GM23338 (cell line): ENCODE results near the gene RSAD1. TPM values are rescaled to one million over a fixed set of nuclear protein-coding genes. Genes with fewer than 3 reads are reported as not detected.

Source experiments
- ATAC-seq: fragments of 200-7000 bp; cut with Tn5 transposase; 3 replicates; pipeline ENCODE4 v1.9.1; 2020
- DNase-seq: peaks from one replicate; pipeline ENCODE4 v3.0.0-alpha.2; 2015; ENCODE audit warnings: low spot score
- H2AFZ ChIP-seq: fragments of 200-600 bp; sonication (generic); 2 replicates; pipeline ENCODE4 v1.8.0; 2016; ENCODE audit warnings: antibody characterized with exemption, mild to moderate bottlenecking, moderate library complexity
- H3F3A ChIP-seq: fragments of 200-600 bp; sonication (generic); replicated peaks from 2 replicates; pipeline ENCODE4 v1.8.0; 2017; ENCODE audit warnings: antibody characterized with exemption, mixed run types, low read depth
- H3K27ac ChIP-seq: fragments of 200-600 bp; sonication (generic); 2 replicates; pipeline ENCODE4 v1.6.1; 2016; ENCODE audit warnings: low read depth
- H3K27me3 ChIP-seq: fragments of 200-600 bp; sonication (generic); 2 replicates; pipeline ENCODE4 v1.8.0; 2016; ENCODE audit warnings: mild to moderate bottlenecking, mixed run types, moderate library complexity; ENCODE audit not compliant: insufficient read depth
- H3K36me3 ChIP-seq: fragments of 200-600 bp; sonication (generic); 2 replicates; pipeline ENCODE4 v1.8.0; 2016; ENCODE audit warnings: mild to moderate bottlenecking; ENCODE audit not compliant: insufficient read depth
- H3K4me1 ChIP-seq: fragments of 200-600 bp; sonication (generic); 2 replicates; pipeline ENCODE4 v1.8.0; 2016; ENCODE audit warnings: mild to moderate bottlenecking, moderate library complexity; ENCODE audit not compliant: insufficient read depth
- H3K4me2 ChIP-seq: fragments of 200-600 bp; sonication (generic); 2 replicates; pipeline ENCODE4 v1.7.1; 2017; ENCODE audit warnings: mixed run types
- H3K4me3 ChIP-seq: fragments of 200-600 bp; sonication (generic); 2 replicates; pipeline ENCODE4 v1.6.1; 2016; ENCODE audit warnings: mixed run types
- H3K79me2 ChIP-seq: fragments of 200-600 bp; sonication (generic); replicated peaks from 2 replicates; pipeline ENCODE4 v1.8.0; 2017; ENCODE audit warnings: mild to moderate bottlenecking; ENCODE audit not compliant: insufficient read depth
- H3K9me2 ChIP-seq: fragments of 200-600 bp; sonication (generic); 2 replicates; pipeline ENCODE4 v1.8.0; 2017; ENCODE audit not compliant: insufficient read depth
- H4K20me1 ChIP-seq: fragments of 200-600 bp; sonication (generic); replicated peaks from 2 replicates; pipeline ENCODE4 v1.8.0; 2017; ENCODE audit warnings: mild to moderate bottlenecking; ENCODE audit not compliant: insufficient read depth
- H3K27ac Mint-ChIP-seq: 2 replicates; pipeline ENCODE4 v1.8.0; 2020; ENCODE audit warnings: inconsistent platforms, mild to moderate bottlenecking, moderate library complexity, mixed read lengths
- H3K27me3 Mint-ChIP-seq: 3 replicates; pipeline ENCODE4 v1.8.0; 2022; ENCODE audit warnings: low read depth, mild to moderate bottlenecking, moderate library complexity, mixed read lengths, inconsistent platforms; ENCODE audit not compliant: insufficient read depth, poor library complexity
- H3K36me3 Mint-ChIP-seq: 3 replicates; pipeline ENCODE4 v1.8.0; 2021; ENCODE audit warnings: low read depth, mild to moderate bottlenecking, inconsistent platforms, moderate library complexity, mixed read lengths
- H3K4me1 Mint-ChIP-seq: 3 replicates; pipeline ENCODE4 v1.8.0; 2020; ENCODE audit warnings: mild to moderate bottlenecking, inconsistent platforms, mixed read lengths
- H3K4me3 Mint-ChIP-seq: 3 replicates; pipeline ENCODE4 v1.8.0; 2021; ENCODE audit warnings: moderate library complexity, mild to moderate bottlenecking, inconsistent platforms, mixed read lengths
- H3K9me3 Mint-ChIP-seq: 3 replicates; pipeline ENCODE4 v1.8.0; 2020; ENCODE audit warnings: moderate library complexity, mild to moderate bottlenecking, inconsistent platforms, mixed read lengths
- CREB1 ChIP-seq: fragments of 250-450 bp; sonication (Bioruptor Pico); IDR thresholded peaks from 2 replicates; pipeline ENCODE4 v1.5.0; 2020; ENCODE audit warnings: low read depth, mild to moderate bottlenecking, moderate library complexity
- CTCF ChIP-seq, 2 experiments: fragments of 200-600 bp in 1 of 2; sonication (generic) in 1 of 2; conservative IDR thresholded peaks; 2 replicates each; pipeline versions ENCODE4 v1.5.1 to v1.6.1; 2016 to 2017; ENCODE audit warnings: antibody characterized with exemption in 2 of 2, low read depth in 2 of 2, mild to moderate bottlenecking in 2 of 2, moderate library complexity in 1 of 2
- ETS1 ChIP-seq: IDR thresholded peaks from 2 replicates; pipeline ENCODE4 v1.6.1; 2016; ENCODE audit warnings: antibody characterized with exemption
- EZH2 ChIP-seq: fragments of 200-600 bp; sonication (generic); IDR thresholded peaks from one replicate; pipeline ENCODE4 v1.8.0; 2017; ENCODE audit warnings: antibody characterized with exemption, mild to moderate bottlenecking, low read depth; ENCODE audit not compliant: unreplicated experiment
- EZH2phosphoT487 ChIP-seq: fragments of 200-600 bp; sonication (generic); IDR thresholded peaks from one replicate; pipeline ENCODE4 v1.8.1; 2018; ENCODE audit warnings: antibody characterized with exemption; ENCODE audit not compliant: unreplicated experiment
- JUNB ChIP-seq: IDR thresholded peaks from one replicate; pipeline ENCODE4 v1.6.1; 2016; ENCODE audit warnings: antibody characterized with exemption; ENCODE audit not compliant: unreplicated experiment
- NANOG ChIP-seq: IDR thresholded peaks from 2 replicates; pipeline ENCODE4 v1.6.1; 2016; ENCODE audit warnings: antibody characterized with exemption, borderline replicate concordance
- POLR2AphosphoS5 ChIP-seq: IDR thresholded peaks from 2 replicates; pipeline ENCODE4 v1.6.1; 2016; ENCODE audit warnings: antibody characterized with exemption, low read depth
- STAT1 ChIP-seq: IDR thresholded peaks from one replicate; pipeline ENCODE4 v1.6.1; 2016; ENCODE audit warnings: antibody characterized with exemption; ENCODE audit not compliant: unreplicated experiment
- ZNF114 ChIP-seq: fragments of 250-450 bp; sonication (Bioruptor Pico); IDR thresholded peaks from 2 replicates; pipeline ENCODE4 v1.5.0; 2020; ENCODE audit warnings: mild to moderate bottlenecking, moderate library complexity
- ZNF331 ChIP-seq: fragments of 250-450 bp; sonication (Bioruptor Pico); IDR thresholded peaks from 2 replicates; pipeline ENCODE4 v1.5.0; 2020; ENCODE audit warnings: low read depth, mild to moderate bottlenecking, moderate library complexity
- ZNF462 ChIP-seq: fragments of 250-450 bp; sonication (Bioruptor Pico); IDR thresholded peaks from 2 replicates; pipeline ENCODE4 v1.5.0; 2020; ENCODE audit warnings: mild to moderate bottlenecking, moderate library complexity
- polyA plus RNA-seq: library from polyadenylated mRNA; unstranded; fragments of >200 nt; fragmentation: Nextera tagmentation; extraction: Ambion mirVana; gene quantifications from 2 replicates; pipeline ENCODE4 v1.2.1, GENCODE V29; 2016
- total RNA-seq: library from RNA; depleted of rRNA; stranded (reverse); fragments of >200 nt; shearing (Covaris generic); gene quantifications from 2 replicates; pipeline ENCODE4 v1.2.3, GENCODE V29; 2014
- TF ChIP-seq, protein P1 (sequence below): IDR thresholded peaks from one replicate; pipeline ENCODE4 v1.6.1; 2018; ENCODE audit warnings: antibody characterized with exemption; ENCODE audit not compliant: unreplicated experiment

The RSAD1 gene
- total and polyA plus RNA-seq, 2 experiments from 2014 or later = 18.4 to 28.7 TPM

GRCh38 chr17:50465635-50466034 is 13.0 kb upstream of the RSAD1 start:
- no peak overlapping the region for H3K4me3 Mint-ChIP-seq
- H3F3A ChIP-seq = 0 out of 2 replicates have a peak, but pooled peaks cover 4% of the 10 kb centered on the region
- peaks cover 34% of the 10 kb centered on the region for H3K27me3 ChIP-seq
- H3K9me3 Mint-ChIP-seq = no peaks in the 10 kb centered on the region; the same call in 2 of the 3 replicates
- H3K27ac Mint-ChIP-seq = no peak overlapping the region
- no peaks in the 10 kb centered on the region for H3K79me2 ChIP-seq
- H3K36me3 Mint-ChIP-seq = no peaks in the 10 kb centered on the region; the same call in 2 of the 3 replicates
- no peak overlapping the region for H3K4me2 ChIP-seq
- no peak overlapping the region for H3K27ac ChIP-seq
- peaks cover 17% of the 10 kb centered on the region for H3K4me1 Mint-ChIP-seq
- H3K36me3 ChIP-seq = no peaks in the 10 kb centered on the region
- peaks cover 28% of the 10 kb centered on the region for H3K27me3 Mint-ChIP-seq
- no peak for ATAC-seq
- H4K20me1 ChIP-seq = peaks cover 7% of the 10 kb centered on the region; the same call in 1 of the 2 replicates
- TF ChIP-seq POLR2AphosphoS5 = no peak
- no peak for TF ChIP-seq ZNF331 (CRISPR knock-in tag)
- TF ChIP-seq EZH2 = no peak
- TF ChIP-seq ZNF462 (CRISPR knock-in tag) = no peak
- TF ChIP-seq CREB1 (CRISPR knock-in tag) = no peak
- no peak for TF ChIP-seq NANOG
- TF ChIP-seq, protein P1, sequence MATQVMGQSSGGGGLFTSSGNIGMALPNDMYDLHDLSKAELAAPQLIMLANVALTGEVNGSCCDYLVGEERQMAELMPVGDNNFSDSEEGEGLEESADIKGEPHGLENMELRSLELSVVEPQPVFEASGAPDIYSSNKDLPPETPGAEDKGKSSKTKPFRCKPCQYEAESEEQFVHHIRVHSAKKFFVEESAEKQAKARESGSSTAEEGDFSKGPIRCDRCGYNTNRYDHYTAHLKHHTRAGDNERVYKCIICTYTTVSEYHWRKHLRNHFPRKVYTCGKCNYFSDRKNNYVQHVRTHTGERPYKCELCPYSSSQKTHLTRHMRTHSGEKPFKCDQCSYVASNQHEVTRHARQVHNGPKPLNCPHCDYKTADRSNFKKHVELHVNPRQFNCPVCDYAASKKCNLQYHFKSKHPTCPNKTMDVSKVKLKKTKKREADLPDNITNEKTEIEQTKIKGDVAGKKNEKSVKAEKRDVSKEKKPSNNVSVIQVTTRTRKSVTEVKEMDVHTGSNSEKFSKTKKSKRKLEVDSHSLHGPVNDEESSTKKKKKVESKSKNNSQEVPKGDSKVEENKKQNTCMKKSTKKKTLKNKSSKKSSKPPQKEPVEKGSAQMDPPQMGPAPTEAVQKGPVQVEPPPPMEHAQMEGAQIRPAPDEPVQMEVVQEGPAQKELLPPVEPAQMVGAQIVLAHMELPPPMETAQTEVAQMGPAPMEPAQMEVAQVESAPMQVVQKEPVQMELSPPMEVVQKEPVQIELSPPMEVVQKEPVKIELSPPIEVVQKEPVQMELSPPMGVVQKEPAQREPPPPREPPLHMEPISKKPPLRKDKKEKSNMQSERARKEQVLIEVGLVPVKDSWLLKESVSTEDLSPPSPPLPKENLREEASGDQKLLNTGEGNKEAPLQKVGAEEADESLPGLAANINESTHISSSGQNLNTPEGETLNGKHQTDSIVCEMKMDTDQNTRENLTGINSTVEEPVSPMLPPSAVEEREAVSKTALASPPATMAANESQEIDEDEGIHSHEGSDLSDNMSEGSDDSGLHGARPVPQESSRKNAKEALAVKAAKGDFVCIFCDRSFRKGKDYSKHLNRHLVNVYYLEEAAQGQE = no peak
- TF ChIP-seq CTCF (conservative IDR thresholded peaks at IDR 0.05; ENCODE audit: low read depth in 2 of 2) = no peak
- TF ChIP-seq ZNF114 (CRISPR knock-in tag) = no peak
- TF ChIP-seq ETS1 = no peak
- TF ChIP-seq EZH2phosphoT487 = no peak
- TF ChIP-seq STAT1 = no peak
- TF ChIP-seq JUNB = no peak
- peaks cover 15% of the 10 kb centered on the region; the same call in 1 of the 2 replicates for H3K4me1 ChIP-seq
- no peak overlapping the region for H3K4me3 ChIP-seq
- no peaks in the 10 kb centered on the region for H3K9me2 ChIP-seq
- no peak overlapping the region for H2AFZ ChIP-seq
- no peak for DNase-seq
